GM10266 (cell line): Measurements from ENCODE around the gene TMEM98.

Source experiments
- DNase-seq: peaks from one replicate; pipeline ENCODE4 v3.0.0; 2012; ENCODE audit errors: extremely low spot score
- CTCF ChIP-seq: IDR thresholded peaks from 2 replicates; pipeline ENCODE4 v1.5.1; 2012; ENCODE audit warnings: mild to moderate bottlenecking, low read depth; ENCODE audit not compliant: control insufficient read depth, insufficient read depth; ENCODE audit errors: missing control alignments

Gene TMEM98

GRCh38 chr17:32993977-32994376 lies 66.0 kb downstream of the TMEM98 start:
- no peak for TF ChIP-seq CTCF
- no peak for DNase-seq
